Amniotic stem cell (primary cell): ENCODE data around the gene ADM.
"Not testable (repeated sequence)": the region's sequence is repeated elsewhere in the genome, so short reads cannot be mapped to it uniquely, and the experiment has no call there.

Experiments used
- DNase-seq: peaks from one replicate; lab custom pipeline; 2025; lab: John Stamatoyannopoulos, UW

Gene ADM

GRCh38 chr11:10304495-10305261 is at the start of gene ADM:
ADM (plus strand) TSS chr11:10305073; CDS start chr11:10305701, 628 bp downstream.
- peak; percentile 86 for DNase-seq

- DNase-seq: no peak
Observed at GRCh38 chr11:10255388-10256125, 49.3 kb upstream of the ADM start.

- DNase-seq: no peak
Observed at GRCh38 chr11:10257478-10257877, 47.4 kb upstream of the ADM start.

- DNase-seq: no peak
Observed at GRCh38 chr11:10261821-10262220, 43.1 kb upstream of the ADM start.

- DNase-seq: no peak
Observed at GRCh38 chr11:10263929-10264328, 40.9 kb upstream of the ADM start.

GRCh38 chr11:10264716-10265115 is 40.2 kb upstream of the ADM start:
- DNase-seq: not testable (repeated sequence)

GRCh38 chr11:10265936-10266335 is 38.9 kb upstream of the ADM start:
- DNase-seq: no peak

- DNase-seq: no peak
Observed at GRCh38 chr11:10267821-10268220, 37.1 kb upstream of the ADM start.

GRCh38 chr11:10268746-10269488 is 36.0 kb upstream of the ADM start:
- no peak for DNase-seq

- no peak for DNase-seq
Observed at GRCh38 chr11:10272132-10272531, 32.7 kb upstream of the ADM start.

GRCh38 chr11:10273738-10274137 is 31.1 kb upstream of the ADM start:
- no peak for DNase-seq

- DNase-seq: no peak
Observed at GRCh38 chr11:10274726-10275125, 30.1 kb upstream of the ADM start.

- no peak for DNase-seq
Observed at GRCh38 chr11:10275714-10276113, 29.2 kb upstream of the ADM start.

GRCh38 chr11:10282117-10282516 is 22.8 kb upstream of the ADM start:
- DNase-seq: no peak

- DNase-seq: no peak
Observed at GRCh38 chr11:10283991-10284390, 20.9 kb upstream of the ADM start.

GRCh38 chr11:10285148-10285802 is 19.6 kb upstream of the ADM start:
- DNase-seq: no peak

- DNase-seq: no peak
Observed at GRCh38 chr11:10287140-10287539, 17.7 kb upstream of the ADM start.

- DNase-seq: no peak
Observed at GRCh38 chr11:10287766-10288715, 16.8 kb upstream of the ADM start.

GRCh38 chr11:10288881-10289764 is 15.8 kb upstream of the ADM start:
- no peak for DNase-seq

- DNase-seq: no peak
Observed at GRCh38 chr11:10289765-10290380, 15.0 kb upstream of the ADM start.
